IPS-15b (cell line): ENCODE data around the gene SMARCA5.

Experiments used
- H3K27me3 ChIP-seq: one replicate; pipeline ENCODE4 v1.6.1; 2013; ENCODE audit warnings: low read length; ENCODE audit not compliant: control insufficient read depth, insufficient read depth
- H3K36me3 ChIP-seq: one replicate; pipeline ENCODE4 v1.6.1; 2013; ENCODE audit warnings: low read length; ENCODE audit not compliant: control insufficient read depth, insufficient read depth
- H3K4me1 ChIP-seq: one replicate; pipeline ENCODE4 v1.6.1; 2013; ENCODE audit warnings: mild to moderate bottlenecking, low read length; ENCODE audit not compliant: control insufficient read depth, insufficient read depth
- H3K4me3 ChIP-seq: one replicate; pipeline ENCODE4 v1.5.1; 2013; ENCODE audit warnings: low read depth, low read length
- H3K9ac ChIP-seq: one replicate; pipeline ENCODE4 v1.6.1; 2013; ENCODE audit warnings: low read depth, mild to moderate bottlenecking, low read length
- H3K9me3 ChIP-seq: one replicate; pipeline ENCODE4 v1.6.1; 2013; ENCODE audit warnings: mild to moderate bottlenecking, low read length; ENCODE audit not compliant: control insufficient read depth, insufficient read depth

SMARCA5 gene

GRCh38 chr4:143549928-143550327, 36.4 kb downstream of the SMARCA5 start:
- Histone ChIP-seq H3K4me1 (no peaks in the 10 kb centered on the region), H3K4me3 (no peak overlapping the region), H3K27me3 (no peaks in the 10 kb centered on the region), H3K36me3 (no peaks in the 10 kb centered on the region), H3K9ac (no peak overlapping the region), H3K9me3 (no peaks in the 10 kb centered on the region)

GRCh38 chr4:143554728-143555597, 41.5 kb downstream of the SMARCA5 start:
- Histone ChIP-seq H3K9me3 (no peaks in the 10 kb centered on the region), H3K4me3 (no peak overlapping the region), H3K36me3 (no peaks in the 10 kb centered on the region), H3K9ac (no peak overlapping the region), H3K27me3 (no peaks in the 10 kb centered on the region), H3K4me1 (no peaks in the 10 kb centered on the region)

DNA sequence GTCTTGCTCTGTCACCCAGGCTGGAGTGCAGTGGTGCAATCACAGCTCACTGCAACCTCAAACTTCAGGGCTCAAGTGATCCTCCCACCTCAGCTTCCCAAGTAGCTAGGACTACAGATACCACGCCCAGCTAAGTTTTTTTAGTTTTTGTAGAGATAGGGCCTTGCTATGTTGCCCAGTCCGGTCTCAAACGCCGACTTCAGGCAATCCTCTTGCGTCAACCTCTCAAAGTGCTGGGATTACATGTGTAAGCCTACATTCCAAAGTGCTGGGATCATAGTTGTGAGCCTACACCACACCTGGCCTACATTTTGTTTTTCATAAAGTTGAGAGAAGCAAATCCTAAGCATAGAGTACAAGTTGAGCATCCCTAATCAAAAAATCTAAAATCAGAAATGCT, 42.2 kb downstream of the SMARCA5 start:
- peaks cover 3% of the 10 kb centered on the region for H3K27me3 ChIP-seq
- no peaks in the 10 kb centered on the region for H3K36me3 ChIP-seq
- no peak overlapping the region for H3K9ac ChIP-seq
- H3K4me1 ChIP-seq, result no peaks in the 10 kb centered on the region
- H3K4me3 ChIP-seq, result no peak overlapping the region
- no peaks in the 10 kb centered on the region for H3K9me3 ChIP-seq

GRCh38 chr4:143558286-143558685, 44.8 kb downstream of the SMARCA5 start:
- Histone ChIP-seq H3K4me1 (no peaks in the 10 kb centered on the region), H3K4me3 (no peak overlapping the region), H3K9me3 (no peaks in the 10 kb centered on the region), H3K9ac (no peak overlapping the region), H3K27me3 (peaks cover 3% of the 10 kb centered on the region), H3K36me3 (no peaks in the 10 kb centered on the region)

- Histone ChIP-seq H3K36me3 (no peaks in the 10 kb centered on the region), H3K27me3 (peaks cover 3% of the 10 kb centered on the region), H3K4me1 (no peaks in the 10 kb centered on the region), H3K9ac (peak overlapping the region; percentile 38), H3K4me3 (peak overlapping the region; percentile 85), H3K9me3 (no peaks in the 10 kb centered on the region)
Observed at GRCh38 chr4:143558823-143559756, 45.6 kb downstream of the SMARCA5 start.

- Histone ChIP-seq H3K27me3 (peaks cover 3% of the 10 kb centered on the region), H3K4me1 (no peaks in the 10 kb centered on the region), H3K36me3 (no peaks in the 10 kb centered on the region), H3K9me3 (no peaks in the 10 kb centered on the region), H3K9ac (peak overlapping the region; percentile 38), H3K4me3 (peak overlapping the region; percentile 85)
Observed at GRCh38 chr4:143559757-143560147, 46.2 kb downstream of the SMARCA5 start.

DNA sequence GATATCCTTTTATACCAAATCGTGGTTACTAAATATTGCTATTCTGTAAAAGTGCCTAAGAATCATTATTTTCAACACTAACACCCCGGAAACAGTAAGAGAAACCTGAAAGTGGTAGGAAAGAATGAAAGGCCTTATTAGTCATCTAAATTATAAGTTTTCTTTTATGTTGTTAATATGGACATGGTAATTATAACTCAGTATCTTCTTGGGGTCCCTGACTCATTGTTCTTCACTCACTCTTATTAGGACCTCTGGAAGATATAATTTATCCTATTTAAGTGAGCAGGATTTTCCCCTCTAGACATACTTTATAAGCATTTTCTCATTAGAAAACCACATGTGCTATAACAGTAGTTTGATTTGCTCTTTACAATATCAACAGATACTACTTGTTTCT, 51.0 kb downstream of the SMARCA5 start:
- Histone ChIP-seq H3K4me1 (no peaks in the 10 kb centered on the region), H3K4me3 (no peak overlapping the region), H3K9me3 (no peaks in the 10 kb centered on the region), H3K9ac (no peak overlapping the region), H3K36me3 (no peaks in the 10 kb centered on the region), H3K27me3 (peaks cover 3% of the 10 kb centered on the region)

GRCh38 chr4:143575331-143575730, 61.8 kb downstream of the SMARCA5 start:
- Histone ChIP-seq H3K9ac (no peak overlapping the region), H3K9me3 (no peaks in the 10 kb centered on the region), H3K4me1 (no peaks in the 10 kb centered on the region)

DNA sequence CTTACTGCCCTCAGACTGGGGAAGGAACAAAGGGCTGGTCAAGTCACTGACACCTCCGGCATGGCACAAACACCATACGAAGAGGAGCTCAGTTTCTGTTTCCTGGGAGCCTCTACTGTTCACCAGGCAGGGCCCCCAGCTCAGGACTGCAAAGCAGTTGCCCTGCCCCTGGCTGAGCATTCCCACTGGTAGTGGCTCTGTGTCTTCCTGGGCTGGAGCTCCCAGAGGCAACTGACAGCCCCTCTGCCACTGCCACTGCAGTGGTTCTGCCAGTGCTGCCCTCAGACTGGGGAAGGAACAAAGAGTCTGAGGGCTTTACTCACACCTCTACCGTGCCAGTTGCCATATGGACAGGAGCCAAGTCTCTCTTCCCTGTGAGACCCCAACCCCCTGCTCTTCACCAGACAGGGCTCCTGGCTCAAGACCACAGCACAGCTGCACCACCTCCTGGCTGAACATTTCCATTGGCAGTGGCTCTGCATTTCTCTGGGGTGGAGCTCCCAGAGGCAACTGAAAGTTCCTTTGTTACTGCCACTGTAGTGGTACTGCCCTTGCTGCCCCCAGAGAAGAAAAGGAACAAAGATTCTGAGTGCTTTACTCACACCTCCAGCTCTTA, 67.9 kb downstream of the SMARCA5 start:
- Histone ChIP-seq H3K4me1 (no peaks in the 10 kb centered on the region), H3K36me3 (no peaks in the 10 kb centered on the region)

More at GRCh38 chr4:143575331-143575730, 61.8 kb downstream of the SMARCA5 start:
- Histone ChIP-seq H3K36me3 (no peaks in the 10 kb centered on the region), H3K4me3 (no peak overlapping the region), H3K27me3 (no peaks in the 10 kb centered on the region)

DNA sequence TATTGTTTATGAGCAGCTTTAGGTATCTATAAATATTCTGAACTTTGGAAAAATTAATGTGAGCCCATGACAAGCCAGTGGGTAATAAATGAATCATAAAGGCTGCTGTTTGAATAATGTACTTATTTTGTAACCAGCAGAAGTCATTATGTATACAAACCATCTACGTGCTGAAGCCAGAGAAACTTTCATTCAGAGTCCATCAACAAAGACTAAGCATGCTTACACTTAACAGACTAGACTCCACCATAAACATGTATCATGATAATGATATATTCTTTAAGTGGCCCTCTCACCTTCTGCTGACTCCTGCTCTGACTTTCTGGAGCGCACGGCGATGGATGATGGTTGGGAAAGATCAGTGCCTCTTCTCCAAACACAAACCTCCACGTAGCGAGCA, 72.0 kb downstream of the SMARCA5 start:
- H3K4me3 ChIP-seq, result no peak overlapping the region
- no peaks in the 10 kb centered on the region for H3K4me1 ChIP-seq
- no peaks in the 10 kb centered on the region for H3K27me3 ChIP-seq
- H3K36me3 ChIP-seq, result no peaks in the 10 kb centered on the region
- no peak overlapping the region for H3K9ac ChIP-seq
- no peaks in the 10 kb centered on the region for H3K9me3 ChIP-seq

More for the DNA sequence above, 67.9 kb downstream of the SMARCA5 start:
- H3K4me3 ChIP-seq, result no peak overlapping the region
- H3K27me3 ChIP-seq, result no peaks in the 10 kb centered on the region
- no peaks in the 10 kb centered on the region for H3K9me3 ChIP-seq
- H3K9ac ChIP-seq, result no peak overlapping the region

DNA sequence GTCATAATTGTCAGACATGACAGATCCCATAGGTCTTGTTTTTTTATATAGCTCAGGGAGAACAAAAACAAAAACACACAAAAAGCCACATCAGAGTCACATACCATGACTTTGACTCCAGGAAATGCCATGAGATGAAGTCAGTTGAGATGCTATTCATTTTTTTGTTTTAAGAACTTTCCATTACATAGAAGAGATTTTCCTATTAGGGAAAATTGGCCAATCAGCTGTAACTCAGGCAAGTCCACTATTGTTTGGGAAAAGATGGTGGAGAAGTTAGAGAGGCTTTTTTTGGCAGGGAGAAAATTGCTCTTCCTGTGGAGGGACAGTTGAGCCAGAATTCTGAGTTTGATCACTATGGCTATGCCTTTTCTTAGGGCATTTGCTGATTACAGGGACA, 72.6 kb downstream of the SMARCA5 start:
- no peaks in the 10 kb centered on the region for H3K4me1 ChIP-seq
- H3K27me3 ChIP-seq, result no peaks in the 10 kb centered on the region
- H3K4me3 ChIP-seq, result no peak overlapping the region
- no peaks in the 10 kb centered on the region for H3K9me3 ChIP-seq
- no peak overlapping the region for H3K9ac ChIP-seq
- no peaks in the 10 kb centered on the region for H3K36me3 ChIP-seq
